ENCODE data around the gene ZNF335. TPM values are rescaled to one million over a fixed set of nuclear protein-coding genes. Genes with fewer than 3 reads are reported as not detected.
"Not testable (repeated sequence)": the region's sequence is repeated elsewhere in the genome, so short reads cannot be mapped to it uniquely, and the experiment has no call there.

ZNF335 gene
- total RNA-seq, 4 donors from 2014 or later, result 14.5 to 29.1 (median 19.7) TPM

DNA sequence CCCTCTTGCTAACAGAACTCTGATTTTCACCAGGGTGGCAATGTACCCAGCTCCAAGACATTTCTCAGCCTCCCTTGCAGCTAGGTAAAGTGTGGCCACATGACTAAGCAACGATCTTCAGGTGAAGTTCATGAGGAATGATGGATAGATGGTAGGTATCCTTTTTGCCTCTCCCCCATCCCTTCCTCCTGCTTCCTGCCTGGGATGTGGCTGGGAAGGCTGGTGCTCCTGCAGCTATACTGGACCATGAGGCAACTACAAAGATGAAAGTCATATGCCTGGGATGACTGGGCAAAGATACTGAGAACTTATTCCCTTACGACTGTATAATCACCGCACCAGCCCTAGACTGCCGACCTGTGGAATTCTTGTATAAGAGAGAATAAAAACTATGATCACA, 13.4 kb downstream of the ZNF335 start:
- TF ChIP-seq CTCF (IDR thresholded peaks at IDR 0.05), result no peak
- DNase-seq (ENCODE audit: low spot score) (no peak), ATAC-seq (ENCODE audit: low FRiP score) (no peak)

DNA sequence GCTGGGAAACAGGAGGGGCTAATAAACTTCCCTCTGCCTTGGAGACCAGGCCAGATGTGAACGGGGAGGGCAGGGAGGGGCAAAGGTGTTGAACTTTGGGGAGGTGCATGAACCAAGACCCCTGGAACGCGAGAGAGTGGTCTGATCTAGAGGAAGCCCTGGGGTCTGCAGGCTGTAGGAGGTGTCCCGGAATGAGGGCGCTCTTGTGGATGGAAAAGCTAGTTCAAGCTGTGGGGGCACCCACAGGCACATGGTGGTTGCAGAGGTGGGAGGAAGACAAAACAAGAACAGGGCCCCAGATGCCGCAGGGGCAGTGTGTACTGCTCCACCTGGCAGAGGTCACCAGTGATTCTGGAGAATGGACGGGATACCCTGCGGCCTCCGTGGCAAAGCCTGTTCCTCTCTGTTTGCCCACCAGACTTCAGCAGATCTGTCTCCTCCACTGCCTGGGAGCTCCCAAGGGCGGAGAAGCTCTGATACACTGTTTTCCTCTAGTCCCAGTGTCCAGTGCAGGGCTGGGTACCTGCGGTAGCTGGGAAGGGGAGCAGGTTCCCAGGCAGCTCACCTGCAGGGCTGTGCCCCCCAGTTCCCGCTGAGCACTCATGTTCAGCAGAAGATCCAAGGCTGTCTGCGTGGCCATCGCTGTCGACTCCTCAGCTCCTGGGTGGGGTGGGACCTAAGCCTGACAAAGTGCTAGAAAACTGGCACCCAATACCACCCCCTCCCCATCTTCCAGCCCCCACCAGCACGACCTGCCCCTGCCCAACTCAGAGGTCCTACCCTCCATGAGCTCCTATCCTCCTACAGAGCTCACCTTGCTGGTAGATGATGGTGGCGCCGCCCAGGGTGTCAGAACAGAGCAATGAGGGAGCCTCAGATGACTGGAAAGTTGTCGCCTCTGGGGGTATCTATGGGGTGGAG, 14.7 kb downstream of the ZNF335 start:
- DNase-seq (ENCODE audit: low spot score), result no peak
- no peak for TF ChIP-seq CTCF (IDR thresholded peaks at IDR 0.05)
- no peak for ATAC-seq (ENCODE audit: low FRiP score)

- DNase-seq (ENCODE audit: low spot score), result not testable (repeated sequence)
Observed at GRCh38 chr20:45956326-45956725, 15.7 kb downstream of the ZNF335 start.

DNA sequence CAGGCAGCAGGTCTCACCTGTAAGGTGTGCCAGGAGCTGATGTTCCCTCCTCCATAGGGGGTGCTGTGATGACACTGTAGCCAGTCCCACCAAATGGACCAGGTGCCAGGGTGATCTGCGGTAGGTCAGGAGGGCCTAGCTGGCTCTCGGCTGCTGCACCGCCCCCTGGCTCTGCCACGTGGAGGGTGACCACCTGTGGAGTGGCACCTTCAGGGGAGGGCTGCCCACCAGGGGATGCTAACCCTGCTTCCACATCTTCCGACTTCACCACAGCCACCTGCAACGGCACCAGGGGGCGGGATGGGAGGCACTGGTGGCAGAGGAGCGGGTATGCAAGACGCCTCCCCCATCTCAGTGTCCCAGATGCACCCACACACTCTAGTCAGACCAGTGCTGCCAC, 18.3 kb downstream of the ZNF335 start:
- no peak for TF ChIP-seq CTCF (IDR thresholded peaks at IDR 0.05)
- DNase-seq (ENCODE audit: low spot score) (no peak), ATAC-seq (ENCODE audit: low FRiP score) (no peak)

More at GRCh38 chr20:45956326-45956725, 15.7 kb downstream of the ZNF335 start:
- ATAC-seq (ENCODE audit: low FRiP score), result not testable (repeated sequence)

- DNase-seq (ENCODE audit: low spot score) (no peak), ATAC-seq (ENCODE audit: low FRiP score) (no peak)
- no peak for TF ChIP-seq CTCF (IDR thresholded peaks at IDR 0.05)
Observed at GRCh38 chr20:45952861-45953260, 19.1 kb downstream of the ZNF335 start.

GRCh38 chr20:45951925-45952834, 19.8 kb downstream of the ZNF335 start:
- DNase-seq (ENCODE audit: low spot score), result no peak
- no peak for TF ChIP-seq CTCF (IDR thresholded peaks at IDR 0.05)
- ATAC-seq (ENCODE audit: low FRiP score), result no peak

DNA sequence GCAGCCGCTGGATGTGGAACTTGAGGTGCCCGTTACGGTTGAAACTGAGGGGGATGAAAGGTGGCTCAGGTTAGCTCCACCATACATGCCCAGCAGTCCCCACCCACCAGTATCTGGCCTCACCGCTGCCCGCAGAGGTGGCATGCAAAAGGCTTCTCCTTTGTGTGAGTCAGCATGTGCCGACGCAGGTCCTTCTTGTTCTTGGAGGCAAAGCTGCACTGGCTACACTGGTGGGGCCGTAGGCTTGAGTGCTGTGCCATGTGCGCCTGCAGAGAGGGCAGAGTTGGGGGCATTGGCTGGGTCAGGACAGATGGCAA, 21.7 kb downstream of the ZNF335 start:
- DNase-seq (ENCODE audit: low spot score) (no peak), ATAC-seq (ENCODE audit: low FRiP score) (no peak)
- TF ChIP-seq CTCF (IDR thresholded peaks at IDR 0.05), result no peak
